Measurements from ENCODE around the gene MCM3. TPM values are rescaled to one million over a fixed set of nuclear protein-coding genes. Genes with fewer than 3 reads are reported as not detected.

Gene MCM3
- total RNA-seq, 1 experiment from 2014 or later, result 191 TPM

DNA sequence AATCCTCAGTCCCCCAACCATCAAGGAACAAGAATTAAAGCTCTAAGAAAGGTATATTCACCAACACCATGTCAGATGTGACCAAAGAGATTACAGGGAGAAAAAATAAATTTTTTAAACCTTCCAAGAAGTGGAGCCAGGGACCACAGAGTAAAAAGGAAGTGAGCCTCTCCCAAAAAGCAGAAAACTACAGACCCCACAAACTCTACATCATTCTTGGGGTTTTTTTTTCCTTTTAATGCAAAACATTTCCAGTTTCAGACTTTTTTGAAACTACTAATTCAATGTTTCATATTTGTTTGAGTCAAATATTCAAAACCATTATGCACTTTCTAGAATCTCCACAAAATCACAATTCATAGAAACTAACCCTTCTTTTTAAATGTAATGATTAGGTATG, 33.4 kb downstream of the MCM3 start (continued):
- TF ChIP-seq REST (IDR thresholded peaks at IDR 0.05; ENCODE audit: low read depth) (no peak), MAX (IDR thresholded peaks at IDR 0.05) (no peak), ZNF274 (IDR thresholded peaks at IDR 0.05; ENCODE audit: low read depth, low read length) (no peak)

DNA sequence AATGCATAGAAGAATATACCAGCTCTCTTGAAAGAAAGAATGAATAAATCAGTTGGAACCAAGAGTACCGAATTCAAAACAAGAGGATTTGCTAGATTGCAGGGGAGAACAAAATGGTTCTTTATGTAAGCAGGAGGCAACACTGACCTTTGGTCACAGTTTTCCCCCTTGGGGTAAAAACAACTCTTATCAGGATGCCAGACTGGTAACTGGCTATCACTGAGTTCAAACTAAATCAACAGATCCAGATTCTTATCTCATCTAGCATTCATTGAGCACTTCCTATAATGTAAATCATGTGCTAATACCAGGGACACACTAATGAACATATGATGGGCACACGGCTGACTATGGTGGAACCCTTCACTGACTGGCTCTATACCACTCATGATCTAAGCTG, 35.5 kb downstream of the MCM3 start:
- Histone ChIP-seq H3K9ac (ENCODE audit: low read length) (no peak overlapping the region), H4K20me1 (ENCODE audit: insufficient read depth) (no peaks in the 10 kb centered on the region), H3K9me2 (ENCODE audit: insufficient read depth) (no peaks in the 10 kb centered on the region), H3K27ac (ENCODE audit: low read depth, low read length) (no peak overlapping the region), H3K4me1 (ENCODE audit: control insufficient read depth in 1 of 2, insufficient read depth in 2 of 2, low read length in 2 of 2) (no peaks in the 10 kb centered on the region), H2AFZ (ENCODE audit: low read depth, low read length, poor library complexity, severe bottlenecking) (no peak overlapping the region), H3K27me3 (ENCODE audit: insufficient read depth, low read length) (peaks cover 43% of the 10 kb centered on the region), H3K4me2 (ENCODE audit: low read length) (no peak overlapping the region), H3K79me2 (ENCODE audit: insufficient read depth, low read length) (no peaks in the 10 kb centered on the region), H3K36me3 (ENCODE audit: control insufficient read depth in 1 of 2, insufficient read depth in 2 of 2, low read length in 2 of 2) (no peaks in the 10 kb centered on the region), H3K4me3 (replicated peaks in 1 of 2; ENCODE audit: low read depth in 1 of 2, low read length in 2 of 2) (no peak overlapping the region), H3K9me3 (ENCODE audit: control insufficient read depth in 1 of 2, insufficient read depth in 1 of 2, low read depth in 1 of 2, low read length in 2 of 2) (no peaks in the 10 kb centered on the region)
- TF ChIP-seq YY1 (IDR thresholded peaks at IDR 0.05; ENCODE audit: extremely low read depth, insufficient replicate concordance, low read depth, low read length) (no peak), CBX3 (IDR thresholded peaks at IDR 0.05; ENCODE audit: low read depth) (no peak), SIN3A (IDR thresholded peaks at IDR 0.05; ENCODE audit: low read depth) (no peak), CEBPB (IDR thresholded peaks at IDR 0.05; ENCODE audit: low read depth) (no peak), TCF7L2 (IDR thresholded peaks at IDR 0.05; ENCODE audit: borderline replicate concordance, extremely low read depth, insufficient read depth, insufficient read length) (no peak)
- no peak for DNase-seq (ENCODE audit: low read depth, low spot score)
- ChIA-PET CTCF (no interaction called here), POLR2A (no interaction called here), RAD21 (ENCODE audit: low non-redundant PET in 1 of 2, low total read pairs in 2 of 2, uncharacterized antibody in 2 of 2, unreplicated experiment in 2 of 2) (no interaction called here)
- no peak for ATAC-seq
- no TSS peak for BruUV-seq (replicated peaks)
- intact Hi-C loops (cut with micrococcal nuclease), result no loop called here
